NCI-H526 treated with DMSO at 0.1 percent for 48 hours (cell line): ENCODE results near the gene FOXRED2.

Source experiments
- DNase-seq: peaks from one replicate; lab custom pipeline; 2025; lab: John Stamatoyannopoulos, UW

The FOXRED2 gene

DNA sequence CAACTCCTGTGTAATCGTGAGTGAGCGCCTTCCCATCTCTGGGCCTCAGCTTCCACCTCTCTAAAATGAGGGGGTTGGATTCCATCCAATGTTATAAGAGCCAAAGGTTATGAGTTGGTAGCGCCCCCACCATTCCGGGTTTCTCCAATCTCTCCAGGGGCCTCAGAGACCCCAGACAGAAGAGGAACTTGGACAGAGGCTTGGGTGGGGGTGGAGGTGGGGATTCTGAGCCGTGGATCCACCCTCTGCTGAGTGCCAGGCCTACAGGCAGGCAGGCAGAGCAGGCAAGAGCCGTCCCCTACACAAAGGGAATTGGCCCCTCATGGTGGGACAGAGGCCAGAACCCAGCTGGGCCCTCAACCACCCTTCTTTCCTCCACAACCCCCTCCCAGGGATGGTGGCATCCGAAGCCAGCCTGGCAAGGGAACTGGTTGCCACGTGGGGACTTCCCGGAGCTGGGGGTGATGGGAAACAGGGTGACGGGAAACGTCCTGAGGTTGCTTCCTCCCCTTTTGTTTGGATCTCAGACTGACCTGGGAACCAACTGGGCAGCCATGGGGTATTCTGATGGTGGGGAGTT, 57.2 kb downstream of the FOXRED2 start:
- DNase-seq: no peak

DNA sequence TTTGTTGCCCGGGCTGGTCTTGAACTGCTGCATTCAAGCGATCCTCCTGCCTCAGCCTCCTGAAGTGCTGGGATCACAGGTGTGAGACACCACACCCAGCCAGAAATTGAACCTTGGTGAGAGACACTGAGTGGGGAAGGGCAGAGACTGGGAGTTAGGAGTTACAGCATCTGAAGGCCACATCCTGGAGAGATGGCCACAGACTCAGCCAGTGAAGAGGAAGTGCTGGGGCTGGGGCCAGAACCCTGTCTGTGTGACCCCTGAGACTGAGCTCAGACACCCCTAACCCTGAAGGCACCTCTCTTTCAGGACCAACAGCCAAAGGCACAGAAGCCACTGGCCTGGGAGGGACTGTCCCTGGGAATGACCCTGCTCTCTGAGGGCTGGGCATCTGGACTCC, 59.2 kb downstream of the FOXRED2 start:
- no peak for DNase-seq

DNA sequence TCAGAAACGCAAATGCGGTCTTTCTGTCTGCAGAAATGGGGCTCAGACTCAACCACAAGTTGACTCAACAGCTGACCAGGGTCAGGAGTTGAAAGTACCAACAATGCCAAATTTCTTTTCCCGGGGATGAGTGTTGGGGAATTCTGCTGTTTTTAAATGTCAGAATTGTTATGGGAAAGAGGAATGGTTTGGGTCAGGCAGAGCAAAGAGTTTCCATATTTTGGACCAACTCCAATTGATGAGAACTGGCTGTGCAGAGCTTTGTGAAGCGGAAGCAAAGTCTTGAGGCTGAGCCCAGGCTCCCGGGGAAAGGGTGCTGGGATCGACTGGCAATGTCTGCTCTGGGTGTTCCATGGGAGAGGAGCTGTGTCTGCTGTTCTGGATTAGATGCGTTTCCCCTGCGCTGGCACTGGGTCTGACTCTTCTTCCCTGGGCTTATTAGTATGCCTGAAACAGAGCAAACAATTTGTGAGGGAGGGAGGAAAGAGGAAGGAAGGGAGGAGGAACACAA, 61.6 kb downstream of the FOXRED2 start:
- DNase-seq: no peak

DNA sequence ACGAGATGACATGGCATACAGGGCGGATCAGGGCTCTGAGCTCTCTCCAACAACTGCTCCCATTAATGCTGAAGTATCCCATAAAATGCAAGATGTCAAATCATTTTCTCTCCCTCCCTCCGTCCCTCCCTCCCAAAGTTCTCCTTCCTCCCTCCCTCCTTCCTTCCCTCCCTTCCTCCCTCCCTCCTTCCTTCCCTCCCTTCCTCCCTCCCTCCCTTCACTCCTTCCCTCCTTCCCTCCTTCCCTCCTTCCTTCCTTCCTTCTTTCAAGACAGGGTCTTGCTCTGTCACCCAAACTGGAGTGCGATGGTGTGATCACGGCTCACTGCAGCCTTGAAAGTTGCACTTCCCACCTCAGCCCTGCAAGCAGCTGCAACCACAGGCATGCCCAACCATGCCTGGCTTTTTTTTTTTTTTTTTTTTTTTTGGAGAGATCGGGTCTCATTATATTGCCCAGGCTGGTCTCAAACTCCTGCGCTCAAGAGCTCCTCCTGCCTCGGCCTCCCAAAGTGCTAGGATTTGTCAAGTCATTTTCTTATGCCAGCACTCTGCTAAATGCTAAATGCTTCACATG, 63.6 kb downstream of the FOXRED2 start:
- DNase-seq: no peak

DNA sequence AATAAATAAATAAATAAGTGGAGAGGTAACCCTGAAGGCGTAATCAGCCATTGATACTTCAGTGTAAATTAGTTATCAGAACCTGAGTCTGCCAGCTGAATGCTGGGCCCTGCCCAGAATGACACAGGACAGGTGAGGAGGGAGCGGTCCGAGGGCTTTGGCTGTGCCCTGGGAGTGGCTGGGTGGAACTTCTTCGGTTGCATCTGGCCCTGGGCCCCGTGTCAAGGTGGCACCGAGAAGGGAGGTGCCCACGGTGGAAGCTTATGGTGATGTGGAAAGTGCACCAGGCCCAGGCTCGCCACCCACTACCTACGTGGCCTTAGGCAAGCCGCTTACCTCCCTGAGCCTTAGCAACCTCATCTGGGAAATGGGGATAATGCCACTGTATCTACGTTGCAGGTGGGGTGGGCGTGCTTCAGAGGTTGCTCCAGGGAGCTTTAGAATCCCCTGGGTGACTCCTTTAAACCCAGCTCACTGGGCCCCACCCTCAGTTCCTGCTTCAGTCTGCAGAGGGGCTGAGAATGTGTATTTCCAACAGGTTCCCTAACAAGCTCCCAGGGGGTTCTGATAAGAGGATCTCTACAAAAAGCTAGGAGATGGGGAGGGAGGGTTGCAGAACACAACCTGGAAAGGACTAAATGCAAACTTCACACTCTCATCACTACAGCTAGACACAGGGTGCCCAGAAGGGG, 64.2 kb downstream of the FOXRED2 start:
- no peak for DNase-seq

GRCh38 chr22:36440429-36441002, 66.3 kb downstream of the FOXRED2 start:
- DNase-seq: no peak

GRCh38 chr22:36439481-36440271, 67.2 kb downstream of the FOXRED2 start:
- no peak for DNase-seq
